Measurements from ENCODE around the gene ATXN10. TPM values are rescaled to one million over a fixed set of nuclear protein-coding genes. Genes with fewer than 3 reads are reported as not detected.

The ATXN10 gene
- total RNA-seq, 1 donor from 2014 or later, result 59.6 TPM

DNA sequence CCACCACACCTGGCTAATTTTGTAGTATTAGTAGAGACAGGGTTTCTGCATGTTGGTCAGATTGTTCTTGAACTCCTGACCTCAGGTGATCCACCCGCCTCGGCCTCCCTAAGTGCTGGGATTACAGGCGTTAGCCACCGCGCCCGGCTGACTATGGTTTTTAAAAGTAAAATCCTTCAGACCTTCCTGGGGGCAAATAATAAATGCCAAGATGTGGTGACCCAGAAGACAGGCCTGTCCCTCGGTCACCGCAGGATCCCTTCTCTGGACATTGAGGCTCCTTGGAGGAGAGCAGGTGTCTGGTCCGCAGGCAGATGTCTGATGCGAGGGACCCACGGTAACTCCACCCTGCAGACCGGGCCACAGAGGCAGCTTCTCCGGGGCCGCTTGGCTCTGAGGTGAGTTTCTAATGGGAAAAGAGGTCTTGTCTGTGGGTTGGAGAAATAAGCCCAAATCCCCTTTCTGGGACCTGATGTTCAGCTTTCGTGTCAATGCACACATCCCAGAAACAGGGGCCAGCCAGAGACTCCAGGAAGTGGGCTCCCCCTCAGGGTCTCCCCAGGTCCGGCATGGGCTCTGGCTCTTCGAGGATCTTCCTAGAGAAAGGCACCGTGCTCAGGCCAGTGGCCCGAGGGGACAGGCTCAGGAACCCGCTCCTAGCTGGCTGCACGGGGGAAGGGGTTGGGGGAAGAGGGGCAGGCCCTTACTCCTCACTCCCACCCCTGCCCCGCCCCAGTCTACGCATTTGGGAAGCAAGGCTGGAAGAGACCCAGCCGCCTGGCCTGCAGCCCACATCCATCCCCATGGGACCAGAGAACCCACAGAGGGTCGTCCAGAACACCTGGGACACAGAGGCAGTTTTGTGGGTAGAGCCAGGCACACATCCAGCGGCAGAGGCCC, 204.8 kb downstream of the ATXN10 start:
- DNase-seq (ENCODE audit: low read depth in 2 of 2), result no peak

DNA sequence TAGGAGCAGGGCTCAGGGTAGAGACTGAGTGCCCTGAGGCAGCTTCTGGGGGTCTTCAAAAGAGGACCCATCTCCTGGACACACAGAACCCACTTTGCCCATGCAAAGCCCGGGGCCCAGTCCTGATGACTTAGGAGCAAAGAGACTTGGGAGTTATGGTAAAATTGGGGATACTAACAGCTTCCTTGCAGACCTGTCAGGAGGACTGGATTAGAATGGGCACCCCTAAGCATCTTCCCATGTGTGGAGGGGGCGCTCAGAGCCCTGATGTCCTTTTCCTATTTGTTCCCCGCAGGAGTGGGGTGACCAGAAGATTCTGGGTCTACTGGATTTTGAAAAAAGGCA, 205.4 kb downstream of the ATXN10 start:
- DNase-seq (ENCODE audit: low read depth in 2 of 2), result no peak

DNA sequence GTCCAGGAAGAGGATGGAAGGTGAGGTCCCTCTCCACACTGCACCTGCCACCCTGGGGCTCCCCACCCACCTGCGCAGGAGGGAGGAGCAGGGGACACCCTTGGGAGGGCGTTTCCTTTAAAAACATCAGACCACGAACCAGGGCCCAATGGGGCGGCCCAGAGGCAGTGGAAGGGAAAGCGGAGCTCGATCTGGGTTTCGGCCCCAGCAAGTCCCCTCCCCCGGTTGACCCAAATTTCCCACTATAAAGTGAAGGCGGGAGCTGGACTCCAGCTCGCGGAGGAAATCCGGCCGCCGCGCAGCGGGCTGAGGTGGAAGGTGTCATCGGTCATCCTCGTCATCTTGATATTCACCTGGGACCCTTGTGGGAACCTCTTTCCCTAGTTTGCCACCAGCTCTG, 206.0 kb downstream of the ATXN10 start:
- DNase-seq (ENCODE audit: low read depth in 2 of 2), result no peak

DNA sequence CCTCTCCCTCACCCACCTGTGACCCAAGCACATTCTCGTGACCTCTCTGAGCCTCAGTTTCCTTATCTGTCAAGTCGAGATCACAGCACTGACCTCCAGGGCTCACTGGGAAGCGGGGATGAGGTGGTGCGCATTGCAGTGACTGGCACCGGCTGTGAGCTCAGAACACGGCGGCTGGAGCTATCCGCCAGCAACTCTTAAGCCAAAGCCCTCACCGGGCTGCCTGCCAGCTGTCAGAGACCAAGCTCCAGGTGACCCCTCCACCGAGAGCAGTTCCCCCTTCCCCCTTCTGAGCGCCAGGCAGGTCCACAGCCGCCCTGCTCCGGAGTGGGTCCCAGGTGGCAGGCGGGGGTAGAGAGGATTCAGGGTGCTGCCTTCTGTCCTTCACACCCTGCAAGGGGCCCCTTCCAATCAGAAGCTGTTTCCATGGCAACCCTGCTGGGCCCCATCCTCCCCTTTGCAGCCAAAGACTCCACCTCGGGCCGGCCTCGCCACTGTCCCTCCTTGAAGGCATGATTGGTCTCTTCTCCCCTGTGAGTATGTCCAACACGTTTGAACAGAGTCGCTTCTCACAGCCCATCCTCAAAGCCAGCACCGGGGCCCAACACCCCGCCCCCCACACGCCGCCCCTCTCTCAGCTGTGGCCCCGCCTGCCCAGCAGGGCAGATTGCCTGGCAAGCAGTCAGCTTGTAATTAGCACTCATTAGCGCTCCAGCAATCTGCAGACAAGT, 206.6 kb downstream of the ATXN10 start:
- DNase-seq (ENCODE audit: low read depth in 2 of 2), result no peak

DNA sequence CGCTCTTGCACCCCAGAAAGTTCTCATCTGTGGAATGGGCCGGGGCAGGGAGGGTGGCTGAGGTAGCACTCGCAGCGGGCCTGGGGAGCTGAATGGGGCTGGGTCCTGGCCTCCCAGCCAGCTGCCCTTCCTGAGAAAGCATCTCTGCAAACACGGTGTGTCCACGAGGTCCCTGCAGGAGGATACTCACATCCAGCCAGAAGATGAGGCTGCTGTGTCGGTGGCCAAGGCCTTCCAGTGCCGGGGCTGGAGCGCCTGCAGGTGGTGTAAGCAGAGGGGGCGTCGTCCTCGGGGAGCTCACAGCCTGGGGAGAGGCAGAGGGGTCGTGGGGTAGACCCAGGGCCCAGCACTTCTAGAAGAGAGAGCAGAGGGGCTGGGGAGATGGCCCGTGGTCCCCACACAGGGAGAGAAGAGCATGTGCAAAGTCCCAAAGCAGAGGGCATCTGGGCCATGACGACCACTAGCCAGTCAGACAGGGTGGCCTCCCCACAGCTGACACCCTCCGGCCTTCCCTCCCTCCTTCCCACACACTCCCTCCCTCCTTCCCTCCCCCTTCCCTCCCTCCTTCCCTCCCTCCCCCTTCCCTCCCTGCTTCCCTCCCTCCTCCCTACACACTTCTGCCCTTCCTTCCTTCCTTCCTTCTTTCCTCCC, 207.4 kb downstream of the ATXN10 start:
- DNase-seq (ENCODE audit: low read depth in 2 of 2), result no peak

DNA sequence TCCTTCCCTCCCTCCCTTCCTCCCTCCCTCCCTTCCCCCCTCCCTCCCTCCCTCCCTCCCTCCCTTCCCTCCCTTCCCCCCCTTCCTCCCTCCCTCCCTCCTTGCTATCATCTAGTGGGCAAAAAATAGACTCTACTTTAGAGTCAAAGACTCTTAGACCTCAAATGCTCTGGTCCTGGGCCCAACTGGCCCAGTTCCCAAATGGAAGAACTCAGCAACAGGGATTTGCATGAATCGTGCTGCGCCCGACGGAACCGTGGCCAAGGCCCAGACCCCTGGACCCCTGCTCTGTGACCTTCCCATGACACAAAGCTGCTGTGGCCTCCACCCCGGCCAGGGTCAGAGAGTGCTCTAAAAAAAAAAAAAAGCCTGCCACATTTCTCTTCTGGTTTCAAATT, 207.9 kb downstream of the ATXN10 start:
- DNase-seq (ENCODE audit: low read depth in 2 of 2), result no peak

DNA sequence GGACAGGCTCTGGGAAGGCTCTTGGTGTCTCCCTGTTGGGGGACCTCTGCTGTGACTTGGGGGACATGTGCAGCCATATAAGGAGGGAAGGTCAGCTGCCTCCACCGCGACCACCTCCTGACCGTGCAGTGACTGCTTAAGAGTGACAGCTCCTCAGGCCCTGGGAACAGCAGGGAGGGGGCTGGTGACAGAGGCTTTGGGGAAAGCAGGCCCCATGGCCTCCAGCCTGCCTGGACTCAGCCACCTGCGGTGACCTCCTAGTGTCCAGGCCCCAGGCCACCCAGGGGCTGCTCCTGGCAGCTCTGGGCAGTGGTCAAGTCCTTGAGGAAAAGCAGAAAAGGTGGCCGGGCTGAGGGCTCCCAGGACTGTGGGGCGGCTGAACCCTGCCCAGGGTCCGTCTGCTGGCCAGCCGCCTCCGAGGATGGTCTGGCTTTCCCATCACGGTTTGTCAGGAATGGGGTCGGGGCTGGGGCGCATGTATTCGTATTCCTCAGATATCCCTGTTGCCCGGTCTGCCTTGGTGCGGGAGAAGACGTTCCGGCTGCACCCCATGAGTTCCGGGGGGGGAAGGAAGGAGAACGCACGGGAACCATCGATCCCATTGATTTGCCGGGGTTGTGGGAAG, 208.6 kb downstream of the ATXN10 start:
- DNase-seq (ENCODE audit: low read depth in 2 of 2), result no peak

DNA sequence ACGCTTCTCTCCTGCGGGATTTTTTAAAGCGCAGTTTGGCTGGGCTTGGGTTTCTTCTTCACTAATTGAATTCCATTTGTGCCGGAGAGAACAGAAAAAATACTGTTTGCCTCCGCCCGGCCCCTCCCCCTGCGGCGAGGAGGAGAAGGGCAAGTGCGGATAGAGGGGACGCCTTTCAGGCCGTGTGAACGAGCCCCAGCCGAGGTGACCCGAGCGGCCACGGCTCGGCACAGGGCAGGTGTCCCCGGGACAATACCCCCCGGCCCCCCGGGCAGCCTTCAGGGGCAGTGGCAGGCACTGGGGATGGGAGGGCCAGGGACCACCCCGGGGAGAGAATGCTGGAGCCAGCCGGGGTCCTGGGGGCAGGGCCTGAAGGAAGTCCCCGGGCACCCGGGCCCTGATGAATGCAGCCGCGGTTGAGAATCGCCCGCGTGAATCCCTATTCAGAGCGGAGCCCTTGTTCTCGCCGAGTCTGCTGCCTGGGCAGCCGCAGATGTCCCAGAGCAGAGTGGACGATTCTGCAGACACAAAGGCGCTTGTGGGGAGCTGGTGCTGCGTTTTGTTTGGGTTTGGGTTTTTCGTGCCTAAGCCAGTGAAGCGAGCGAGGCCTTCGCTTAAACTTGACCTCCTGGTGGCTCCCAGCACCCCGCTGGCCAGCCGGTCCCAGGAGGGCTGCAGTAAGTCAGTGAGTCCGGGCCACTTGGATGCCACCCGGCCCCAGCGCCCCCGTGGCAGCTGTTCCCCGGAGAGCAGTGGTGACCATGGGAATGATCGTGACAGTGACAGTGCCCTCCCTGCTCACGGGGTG, 209.3 kb downstream of the ATXN10 start:
- no peak for DNase-seq (ENCODE audit: low read depth in 2 of 2)

DNA sequence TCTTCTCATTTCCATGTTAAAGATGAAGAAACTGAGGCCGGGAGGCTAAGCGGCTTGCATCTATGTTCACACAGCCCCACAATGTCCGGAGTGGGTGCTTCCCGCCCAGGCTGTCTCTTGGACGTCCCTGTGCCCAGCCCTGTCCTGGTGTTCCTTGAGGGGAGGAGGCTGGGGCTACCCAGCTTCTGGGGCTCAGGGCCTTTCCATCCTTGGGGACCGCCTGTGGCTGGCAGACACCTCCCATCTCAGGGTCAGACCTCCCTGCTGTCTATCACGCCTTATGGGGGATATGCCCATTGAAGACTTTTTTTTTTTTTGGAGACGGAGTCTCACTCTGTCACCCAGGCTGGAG, 209.9 kb downstream of the ATXN10 start:
- DNase-seq (ENCODE audit: low read depth in 2 of 2), result no peak

DNA sequence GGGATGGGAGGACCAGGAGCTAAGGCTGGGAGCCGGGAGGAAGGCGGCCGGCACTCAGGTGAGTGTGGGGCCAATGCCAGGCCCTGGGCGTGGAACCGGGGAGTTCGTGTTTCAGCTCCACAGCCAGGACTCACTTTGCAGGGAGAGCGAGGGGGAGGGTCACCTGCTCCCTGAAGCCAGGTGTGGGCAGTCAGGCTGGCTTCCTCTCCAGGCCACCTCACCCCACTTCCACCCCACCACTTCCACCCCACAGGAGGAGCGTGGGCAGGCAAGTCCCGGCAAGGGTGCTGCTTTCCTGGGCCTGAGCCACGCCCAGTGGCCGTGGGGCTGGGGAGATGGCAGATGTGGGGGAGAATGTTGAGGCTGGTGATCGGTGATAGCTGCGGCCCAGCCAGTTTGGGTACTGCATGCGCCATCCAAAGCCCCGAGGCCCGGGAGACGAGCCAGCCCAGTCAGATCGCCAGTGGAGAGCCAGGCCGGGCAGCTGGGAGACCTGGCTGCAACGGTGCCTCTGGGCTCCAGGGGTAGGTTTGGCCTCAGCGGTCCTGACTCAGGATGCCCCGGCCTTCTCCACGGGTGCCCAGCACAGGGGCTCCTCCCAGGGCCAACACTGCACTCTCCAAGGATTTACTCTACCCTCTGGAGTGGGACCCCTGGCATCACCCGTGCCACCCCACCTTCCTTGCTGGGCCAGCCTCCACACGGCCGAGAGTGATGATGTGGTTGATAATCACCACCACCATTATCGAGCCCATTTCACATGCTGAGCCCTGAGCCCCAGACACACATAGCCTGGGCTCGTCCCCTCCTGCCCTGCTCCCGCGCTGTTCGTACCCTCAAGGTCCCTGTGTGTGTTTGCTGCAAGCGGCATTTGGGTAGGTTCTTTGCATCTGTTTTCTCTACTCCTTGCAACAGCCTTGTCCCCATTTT, 211.5 kb downstream of the ATXN10 start:
- no peak for DNase-seq (ENCODE audit: low read depth in 2 of 2)

DNA sequence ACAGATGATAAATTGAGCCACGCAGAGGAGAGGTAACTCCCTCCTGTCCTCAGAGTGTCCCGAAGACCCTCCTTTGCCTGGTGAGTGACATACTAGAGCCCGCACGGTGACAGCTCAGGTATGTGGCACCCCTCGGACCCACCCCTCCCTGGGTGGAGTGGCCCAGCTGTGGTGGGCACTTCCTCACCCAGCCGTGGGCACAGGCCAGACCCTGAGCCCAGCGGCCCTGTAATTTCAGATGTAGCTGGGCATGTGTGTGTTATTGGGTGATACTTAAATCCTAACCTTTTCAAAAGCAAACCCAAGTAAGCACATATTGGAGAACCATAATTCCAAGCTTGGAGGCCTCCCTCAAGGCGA, 212.2 kb downstream of the ATXN10 start:
- DNase-seq (ENCODE audit: low read depth in 2 of 2), result no peak

DNA sequence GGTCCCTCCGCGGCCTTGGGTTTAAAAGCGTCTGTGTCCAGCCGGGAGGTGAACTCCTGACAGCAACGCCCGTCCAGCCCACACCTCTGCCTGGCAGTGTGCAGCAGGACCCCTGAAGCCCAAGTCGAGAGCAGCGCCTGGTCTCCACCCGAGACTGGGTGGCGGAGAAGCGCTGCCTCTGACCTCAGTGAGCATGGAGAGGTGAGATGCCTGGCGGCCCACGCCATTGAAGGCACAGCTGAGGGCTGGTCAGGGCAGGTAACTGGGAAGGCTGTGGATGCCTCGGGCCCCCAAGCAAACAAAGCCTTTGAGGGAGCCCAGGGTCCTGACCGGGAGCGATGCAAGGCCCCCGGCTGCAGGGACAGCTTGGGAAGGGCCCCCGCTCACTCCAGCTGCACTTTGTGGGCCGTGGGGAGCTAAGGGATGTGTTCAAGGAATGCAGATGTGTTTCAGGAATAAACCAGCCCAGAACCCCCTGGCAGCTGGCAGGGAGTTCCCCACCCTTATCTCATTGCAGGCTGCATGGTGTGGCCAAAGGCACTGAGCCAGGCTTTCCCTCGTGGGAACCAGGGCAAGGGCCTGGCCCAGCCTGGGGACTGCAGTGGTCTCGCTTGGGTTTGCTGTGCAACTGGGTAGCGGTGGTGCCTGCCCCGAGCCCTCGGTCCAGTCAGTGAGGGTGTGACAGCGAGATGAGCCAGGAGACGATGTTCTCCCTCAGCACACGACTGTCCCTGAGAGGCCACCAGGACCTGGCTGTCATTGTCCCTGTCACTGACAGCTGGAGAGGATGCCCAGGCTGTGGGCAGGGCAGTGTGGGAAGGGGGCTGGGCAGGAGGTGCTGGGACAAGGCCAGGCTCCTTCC, 212.8 kb downstream of the ATXN10 start:
- DNase-seq (ENCODE audit: low read depth in 2 of 2), result no peak

DNA sequence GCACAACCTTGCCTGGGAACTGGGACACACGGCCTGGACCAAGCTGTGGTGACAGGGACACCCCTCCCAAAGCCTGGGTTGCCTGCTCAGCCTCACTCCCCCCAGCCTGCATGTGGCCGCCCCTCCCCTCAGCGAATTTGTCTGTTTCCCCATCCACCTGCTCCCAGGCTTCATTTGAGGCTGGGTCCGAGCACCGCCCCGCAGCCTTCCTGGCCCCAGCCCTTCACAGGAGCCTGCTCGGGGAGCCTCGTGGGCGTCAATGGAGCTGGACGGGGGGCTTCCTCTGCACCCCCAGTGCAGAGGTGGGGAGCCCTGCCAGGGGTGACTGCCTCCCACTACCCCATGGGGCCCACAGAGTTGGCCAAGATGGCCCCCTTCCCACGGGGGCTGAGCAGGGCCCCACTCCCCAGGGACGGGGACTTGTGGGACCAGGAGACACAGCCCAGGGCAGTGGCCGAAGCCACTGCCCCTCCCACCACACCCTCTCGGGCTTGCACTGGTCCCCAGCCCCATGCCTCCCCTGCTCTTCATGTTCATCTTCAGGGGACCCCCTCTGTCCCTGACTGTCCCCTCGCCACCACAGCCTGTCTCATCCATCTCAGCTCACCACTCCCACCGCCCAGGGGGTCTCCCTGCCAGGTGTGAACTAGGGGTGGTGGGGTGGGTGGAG, 213.7 kb downstream of the ATXN10 start:
- DNase-seq (ENCODE audit: low read depth in 2 of 2), result no peak

DNA sequence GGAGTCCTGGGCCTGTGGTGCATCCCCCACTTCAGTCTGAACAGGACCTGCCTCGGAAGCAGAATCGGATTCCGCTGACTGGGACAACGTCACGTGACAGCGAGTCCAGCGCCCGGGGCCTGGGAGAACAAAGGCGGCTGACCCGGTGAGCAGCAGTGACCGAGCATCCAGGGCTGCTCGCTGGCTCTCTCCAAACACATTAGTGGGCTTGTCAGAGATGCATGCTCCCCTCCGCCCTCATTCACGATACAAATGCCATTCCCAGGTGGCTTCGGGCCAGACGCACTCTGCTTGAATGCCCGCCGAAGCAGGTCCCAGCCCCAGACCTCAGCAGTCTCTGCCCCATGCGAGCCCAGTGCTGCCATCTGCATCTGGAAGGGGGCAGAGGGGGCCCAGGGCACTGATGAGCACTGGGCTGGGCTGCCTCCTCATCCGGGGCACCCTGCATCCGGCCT, 214.3 kb downstream of the ATXN10 start:
- DNase-seq (ENCODE audit: low read depth in 2 of 2), result no peak

DNA sequence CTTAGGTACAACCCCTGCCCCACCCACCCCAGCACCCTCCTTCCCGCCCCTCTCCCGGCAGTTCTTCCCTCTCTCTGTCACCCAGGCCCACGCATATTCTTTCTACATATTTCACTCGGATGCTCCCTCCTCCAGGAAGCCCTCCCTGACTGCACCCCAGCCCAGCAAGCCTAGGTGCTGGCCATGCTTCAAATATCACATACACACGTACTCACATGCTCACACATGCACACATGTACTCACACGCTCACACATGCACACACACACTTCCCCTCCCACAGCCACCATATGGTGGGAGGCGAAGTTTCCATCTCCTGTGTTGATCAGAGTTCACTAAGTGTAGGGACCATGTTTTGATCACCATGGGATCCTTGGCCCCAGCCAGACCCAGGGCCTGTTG, 214.9 kb downstream of the ATXN10 start:
- DNase-seq (ENCODE audit: low read depth in 2 of 2), result no peak

DNA sequence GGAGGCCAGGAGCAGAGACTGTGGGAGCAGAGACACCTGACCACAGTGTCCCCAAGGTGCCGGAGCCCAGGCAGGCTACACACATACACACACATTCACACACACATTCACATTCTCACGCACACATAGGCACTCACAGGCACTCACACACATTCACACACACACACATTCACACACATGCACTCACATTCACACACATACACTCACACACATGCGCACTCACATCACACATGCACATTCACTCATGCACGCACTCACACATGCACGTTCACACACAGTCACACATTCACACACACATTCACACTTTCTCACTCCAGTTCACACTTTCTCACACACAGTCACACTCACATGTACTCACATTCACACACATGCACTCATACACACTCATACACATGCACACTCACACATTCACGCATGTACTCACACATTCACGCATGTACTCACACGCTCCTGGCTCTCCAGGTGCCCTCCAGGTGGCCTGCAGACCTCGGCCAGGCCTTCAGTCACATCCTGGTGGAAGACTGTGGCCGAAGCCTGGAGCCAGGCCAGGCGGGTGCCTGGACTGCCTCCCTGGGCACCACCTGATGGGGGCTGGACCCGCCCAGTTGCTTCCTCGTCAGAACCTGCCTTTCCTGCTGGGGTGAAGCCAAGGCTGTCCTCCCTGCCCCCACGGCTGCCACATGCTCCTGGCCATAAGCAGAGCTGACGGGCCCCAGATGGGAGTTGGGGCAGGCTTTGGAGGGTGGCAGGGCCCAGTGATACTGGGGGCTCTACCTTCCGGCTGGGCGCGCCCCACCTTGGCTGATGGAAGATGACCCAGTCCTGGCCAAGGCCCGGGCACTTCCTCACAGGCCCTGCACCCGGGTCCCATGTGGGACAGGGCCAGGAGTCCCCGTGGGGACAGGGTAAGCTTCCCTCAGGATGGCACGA, 215.8 kb downstream of the ATXN10 start:
- no peak for DNase-seq (ENCODE audit: low read depth in 2 of 2)
